Measurements from ENCODE around the gene GNAI1.

Gene GNAI1

DNA sequence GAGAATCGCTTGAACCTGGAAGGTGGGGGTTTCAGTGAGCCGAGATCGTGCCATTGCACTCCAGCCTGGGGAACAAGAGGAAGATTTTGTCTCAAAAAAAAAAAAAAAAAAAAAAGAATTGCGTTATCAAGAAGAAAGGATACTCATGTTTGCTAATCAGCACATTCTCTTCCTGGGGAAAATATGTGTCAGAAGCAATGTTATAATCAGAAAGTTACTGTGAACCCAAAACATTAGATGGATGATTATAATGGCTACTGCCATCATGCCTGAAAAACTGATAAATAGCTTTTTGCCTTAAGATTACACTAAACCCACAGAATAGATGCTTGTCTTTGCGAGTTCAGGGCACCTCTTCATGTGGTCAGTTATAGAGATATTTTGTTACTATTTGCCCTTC is 24.3 kb upstream of the GNAI1 start:
- no peak for DNase-seq (ENCODE audit: low read depth)
- TF ChIP-seq, protein P1, sequence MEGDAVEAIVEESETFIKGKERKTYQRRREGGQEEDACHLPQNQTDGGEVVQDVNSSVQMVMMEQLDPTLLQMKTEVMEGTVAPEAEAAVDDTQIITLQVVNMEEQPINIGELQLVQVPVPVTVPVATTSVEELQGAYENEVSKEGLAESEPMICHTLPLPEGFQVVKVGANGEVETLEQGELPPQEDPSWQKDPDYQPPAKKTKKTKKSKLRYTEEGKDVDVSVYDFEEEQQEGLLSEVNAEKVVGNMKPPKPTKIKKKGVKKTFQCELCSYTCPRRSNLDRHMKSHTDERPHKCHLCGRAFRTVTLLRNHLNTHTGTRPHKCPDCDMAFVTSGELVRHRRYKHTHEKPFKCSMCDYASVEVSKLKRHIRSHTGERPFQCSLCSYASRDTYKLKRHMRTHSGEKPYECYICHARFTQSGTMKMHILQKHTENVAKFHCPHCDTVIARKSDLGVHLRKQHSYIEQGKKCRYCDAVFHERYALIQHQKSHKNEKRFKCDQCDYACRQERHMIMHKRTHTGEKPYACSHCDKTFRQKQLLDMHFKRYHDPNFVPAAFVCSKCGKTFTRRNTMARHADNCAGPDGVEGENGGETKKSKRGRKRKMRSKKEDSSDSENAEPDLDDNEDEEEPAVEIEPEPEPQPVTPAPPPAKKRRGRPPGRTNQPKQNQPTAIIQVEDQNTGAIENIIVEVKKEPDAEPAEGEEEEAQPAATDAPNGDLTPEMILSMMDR (IDR thresholded peaks at IDR 0.05; ENCODE audit: low read depth, low read length, missing control alignments), result no peak
- H3K4me3 ChIP-seq (ENCODE audit: low read depth, low read length), result no peak overlapping the region

DNA sequence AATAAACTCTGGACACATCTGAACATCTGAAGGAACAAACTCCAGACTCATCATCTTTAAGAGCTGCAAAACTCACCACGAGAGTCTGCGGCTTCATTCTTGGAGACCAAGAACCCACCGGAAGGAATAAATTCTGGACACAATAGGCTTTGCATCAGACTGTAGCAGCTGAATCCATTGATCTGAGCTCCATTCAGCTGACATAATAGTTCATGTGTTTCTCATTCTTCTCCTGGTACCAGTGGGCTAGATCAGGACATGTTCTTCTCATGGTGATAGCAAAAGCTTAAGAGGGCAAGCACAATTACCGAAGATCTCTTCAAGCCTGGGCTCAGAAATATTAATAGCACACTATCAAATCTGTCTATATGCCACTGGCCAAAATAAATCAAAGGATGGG is 20.5 kb upstream of the GNAI1 start:
- TF ChIP-seq, protein P1 (IDR thresholded peaks at IDR 0.05; ENCODE audit: low read depth, low read length, missing control alignments), result no peak
- no peak for DNase-seq (ENCODE audit: low read depth)
- no peak overlapping the region for H3K4me3 ChIP-seq (ENCODE audit: low read depth, low read length)

DNA sequence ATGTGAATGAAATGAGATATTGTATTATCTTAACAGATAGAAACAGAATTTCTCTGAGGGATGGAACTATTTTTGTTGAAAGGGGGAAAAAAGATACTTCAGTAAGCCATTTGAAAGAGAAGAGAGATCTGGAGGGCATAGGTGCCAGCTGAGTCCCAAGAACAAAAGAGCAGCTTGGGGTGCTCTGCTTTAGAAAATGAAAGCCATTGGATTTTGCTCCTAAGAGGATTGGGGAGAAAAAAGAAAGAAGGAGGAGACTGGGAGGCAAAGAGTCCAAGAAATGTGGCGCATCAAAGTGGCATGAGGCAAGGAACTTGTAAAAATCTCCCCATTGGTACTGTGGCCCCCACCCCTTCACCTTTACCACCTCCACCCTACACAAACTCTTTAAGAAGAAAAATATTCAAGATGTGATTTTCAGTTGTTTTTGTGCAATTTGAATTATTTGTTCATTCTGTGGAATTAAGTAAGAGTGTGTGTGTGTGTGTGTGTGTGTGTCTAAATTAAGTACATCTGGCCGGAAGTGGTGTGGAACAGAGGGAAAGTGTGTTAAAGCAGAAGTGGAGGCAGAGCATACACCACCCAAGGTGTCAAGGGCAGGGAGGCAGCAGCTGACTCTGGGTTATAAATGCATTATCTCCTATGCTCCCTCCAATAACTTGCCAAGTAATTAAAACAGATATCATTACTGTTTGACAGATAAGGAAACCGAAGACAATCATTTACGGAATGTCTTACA is 9.9 kb upstream of the GNAI1 start:
- TF ChIP-seq, protein P1 (IDR thresholded peaks at IDR 0.05; ENCODE audit: low read depth, low read length, missing control alignments), result no peak
- no peak for DNase-seq (ENCODE audit: low read depth)
- H3K4me3 ChIP-seq (ENCODE audit: low read depth, low read length), result no peak overlapping the region

DNA sequence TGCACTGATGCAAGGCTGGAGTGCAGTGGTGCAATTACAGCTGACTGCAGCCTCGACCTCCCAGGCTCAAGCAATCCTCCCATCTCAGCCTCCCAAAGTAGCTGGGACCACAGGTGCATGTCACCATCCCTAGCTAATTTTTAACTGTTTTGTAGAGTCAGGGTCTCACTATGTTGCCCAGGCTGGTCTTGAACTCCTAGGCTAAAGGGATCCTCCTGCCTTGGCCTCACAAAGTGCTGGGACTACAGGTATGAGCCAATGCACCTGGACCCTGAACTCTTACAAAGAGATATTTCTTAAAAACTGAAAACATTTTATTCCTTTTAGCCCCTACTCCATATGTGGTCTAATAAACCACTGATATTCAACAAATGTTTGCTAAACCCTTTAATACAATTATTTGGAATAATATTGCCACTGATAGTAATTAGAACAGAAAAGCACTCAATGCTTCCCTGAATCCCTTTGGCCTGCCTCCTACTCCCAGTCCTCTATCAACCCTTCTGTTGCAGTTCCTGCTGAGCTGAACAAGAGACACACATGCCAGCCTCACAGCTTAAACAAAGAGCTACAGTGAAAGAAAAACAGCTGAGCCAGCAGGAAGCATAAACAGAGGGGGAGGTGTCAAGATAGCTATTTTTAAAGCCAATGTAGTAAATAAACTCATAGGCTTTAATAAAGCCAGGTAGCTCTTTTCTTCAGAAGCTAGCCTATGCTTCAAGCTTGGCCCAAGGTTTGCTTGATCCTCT is 7.0 kb upstream of the GNAI1 start:
- DNase-seq (ENCODE audit: low read depth), result no peak
- TF ChIP-seq, protein P1 (IDR thresholded peaks at IDR 0.05; ENCODE audit: low read depth, low read length, missing control alignments), result no peak
- no peak overlapping the region for H3K4me3 ChIP-seq (ENCODE audit: low read depth, low read length)

DNA sequence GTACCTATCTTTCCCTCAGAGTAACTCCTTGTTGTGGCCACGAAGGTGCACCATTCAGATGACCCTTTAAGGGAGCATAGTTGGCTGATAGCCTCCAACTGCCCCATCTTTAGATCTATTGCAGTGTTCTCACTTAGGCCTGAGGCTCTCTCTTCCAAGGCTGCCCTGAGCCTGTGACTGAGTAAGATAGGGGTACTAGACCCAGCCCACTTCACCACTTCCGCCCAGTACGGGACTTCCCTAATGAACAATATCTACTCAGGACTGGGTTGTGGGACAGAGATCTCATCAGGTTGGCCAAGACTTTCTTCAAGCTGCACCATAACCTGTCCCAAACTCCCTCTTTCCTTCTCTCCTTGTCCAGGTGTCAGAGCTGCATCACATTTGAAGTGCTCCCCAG is 5.7 kb upstream of the GNAI1 start:
- DNase-seq (ENCODE audit: low read depth), result no peak
- no peak overlapping the region for H3K4me3 ChIP-seq (ENCODE audit: low read depth, low read length)
- TF ChIP-seq, protein P1 (IDR thresholded peaks at IDR 0.05; ENCODE audit: low read depth, low read length, missing control alignments), result no peak

DNA sequence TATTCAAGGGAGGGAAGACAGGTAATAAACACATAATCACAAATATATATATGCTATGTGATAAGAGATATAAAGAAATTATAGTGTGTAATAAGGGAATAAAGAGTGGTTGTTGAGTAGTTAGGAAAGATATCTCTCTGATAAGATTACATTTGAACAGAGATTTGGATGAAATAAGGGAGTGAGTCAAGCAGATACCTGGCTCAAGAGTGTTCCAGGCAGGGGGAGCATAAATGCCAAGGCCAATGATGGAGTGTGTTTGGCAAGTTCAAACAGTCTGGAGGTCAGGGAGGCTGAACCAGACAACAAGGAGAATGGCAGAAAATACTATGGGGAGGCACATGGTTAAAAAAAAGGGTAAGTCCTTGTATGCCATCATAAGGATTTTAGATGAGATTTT is 4.8 kb upstream of the GNAI1 start:
- TF ChIP-seq, protein P1 (IDR thresholded peaks at IDR 0.05; ENCODE audit: low read depth, low read length, missing control alignments), result no peak
- no peak for DNase-seq (ENCODE audit: low read depth)
- H3K4me3 ChIP-seq (ENCODE audit: low read depth, low read length), result no peak overlapping the region
